HG02970 (cell line): ENCODE results near the gene MFN2.
"Not testable (repeated sequence)": the region's sequence is repeated elsewhere in the genome, so short reads cannot be mapped to it uniquely, and the experiment has no call there.

Experiments
- ATAC-seq: cut with Tn5 transposase; IDR thresholded peaks from one replicate; pipeline ENCODE4 v1.9.1; 2021; ENCODE audit warnings: mild to moderate bottlenecking, moderate library complexity, moderate number of reproducible peaks; ENCODE audit not compliant: unreplicated experiment, low FRiP score

The MFN2 gene

GRCh38 chr1:12015499-12015898 is 35.3 kb downstream of the MFN2 start:
- ATAC-seq = no peak

GRCh38 chr1:12016182-12016581 is 35.9 kb downstream of the MFN2 start:
- no peak for ATAC-seq

GRCh38 chr1:12019858-12020509 is 39.7 kb downstream of the MFN2 start:
- ATAC-seq = no peak

GRCh38 chr1:12021616-12022015 is 41.4 kb downstream of the MFN2 start:
- ATAC-seq = no peak

GRCh38 chr1:12022036-12022435 is 41.8 kb downstream of the MFN2 start:
- ATAC-seq = no peak

GRCh38 chr1:12026586-12026985 is 46.3 kb downstream of the MFN2 start:
- ATAC-seq = no peak

- no peak for ATAC-seq
Observed at GRCh38 chr1:12028248-12028647, 48.0 kb downstream of the MFN2 start.

- ATAC-seq = no peak
Observed at GRCh38 chr1:12028957-12029511, 48.8 kb downstream of the MFN2 start.

GRCh38 chr1:12029720-12030339 is 49.6 kb downstream of the MFN2 start:
- ATAC-seq = no peak

- ATAC-seq = no peak
Observed at GRCh38 chr1:12031039-12031980, 51.1 kb downstream of the MFN2 start.

- ATAC-seq = no peak
Observed at GRCh38 chr1:12032161-12032621, 51.9 kb downstream of the MFN2 start.

GRCh38 chr1:12033441-12033840 is 53.2 kb downstream of the MFN2 start:
- not testable (repeated sequence) for ATAC-seq

- no peak for ATAC-seq
Observed at GRCh38 chr1:12034381-12034801, 54.1 kb downstream of the MFN2 start.

GRCh38 chr1:12035312-12035711 is 55.1 kb downstream of the MFN2 start:
- no peak for ATAC-seq

- ATAC-seq = no peak
Observed at GRCh38 chr1:12037486-12038355, 57.5 kb downstream of the MFN2 start.

- no peak for ATAC-seq
Observed at GRCh38 chr1:12038356-12039163, 58.3 kb downstream of the MFN2 start.

- ATAC-seq = no peak
Observed at GRCh38 chr1:12039164-12039525, 58.9 kb downstream of the MFN2 start.

GRCh38 chr1:12039824-12040456 is 59.7 kb downstream of the MFN2 start:
- not testable (repeated sequence) for ATAC-seq
